IPS-15b (cell line): ENCODE results near the gene DDX56.
"Not testable (repeated sequence)": the region's sequence is repeated elsewhere in the genome, so short reads cannot be mapped to it uniquely, and the experiment has no call there.

Experiments
- H3K27me3 ChIP-seq: one replicate; pipeline ENCODE4 v1.6.1; 2013; ENCODE audit warnings: low read length; ENCODE audit not compliant: control insufficient read depth, insufficient read depth
- H3K36me3 ChIP-seq: one replicate; pipeline ENCODE4 v1.6.1; 2013; ENCODE audit warnings: low read length; ENCODE audit not compliant: control insufficient read depth, insufficient read depth
- H3K4me1 ChIP-seq: one replicate; pipeline ENCODE4 v1.6.1; 2013; ENCODE audit warnings: mild to moderate bottlenecking, low read length; ENCODE audit not compliant: control insufficient read depth, insufficient read depth
- H3K4me3 ChIP-seq: one replicate; pipeline ENCODE4 v1.5.1; 2013; ENCODE audit warnings: low read depth, low read length
- H3K9ac ChIP-seq: one replicate; pipeline ENCODE4 v1.6.1; 2013; ENCODE audit warnings: low read depth, mild to moderate bottlenecking, low read length
- H3K9me3 ChIP-seq: one replicate; pipeline ENCODE4 v1.6.1; 2013; ENCODE audit warnings: mild to moderate bottlenecking, low read length; ENCODE audit not compliant: control insufficient read depth, insufficient read depth

DDX56 gene

GRCh38 chr7:44552473-44553005 lies 21.2 kb downstream of the DDX56 start:
- not testable (repeated sequence) for H3K36me3 ChIP-seq, H3K4me3 ChIP-seq, H3K4me1 ChIP-seq, H3K9ac ChIP-seq, H3K27me3 ChIP-seq, H3K9me3 ChIP-seq

GRCh38 chr7:44549457-44549856 lies 24.3 kb downstream of the DDX56 start:
- H3K4me1 ChIP-seq = peaks cover 2% of the 10 kb centered on the region
- H3K9ac ChIP-seq = no peak overlapping the region
- H3K36me3 ChIP-seq = no peaks in the 10 kb centered on the region
- no peaks in the 10 kb centered on the region for H3K27me3 ChIP-seq
- no peaks in the 10 kb centered on the region for H3K9me3 ChIP-seq
- H3K4me3 ChIP-seq = no peak overlapping the region

- no peaks in the 10 kb centered on the region for H3K27me3 ChIP-seq
- H3K4me3 ChIP-seq = no peak overlapping the region
- peaks cover 2% of the 10 kb centered on the region for H3K4me1 ChIP-seq
- H3K9me3 ChIP-seq = no peaks in the 10 kb centered on the region
- no peak overlapping the region for H3K9ac ChIP-seq
- H3K36me3 ChIP-seq = no peaks in the 10 kb centered on the region
Measured at GRCh38 chr7:44548893-44549292, 24.8 kb downstream of the DDX56 start.

- Histone ChIP-seq H3K9me3 (no peaks in the 10 kb centered on the region), H3K9ac (no peak overlapping the region), H3K27me3 (no peaks in the 10 kb centered on the region), H3K4me1 (peaks cover 2% of the 10 kb centered on the region), H3K36me3 (no peaks in the 10 kb centered on the region), H3K4me3 (no peak overlapping the region)
Measured at GRCh38 chr7:44547536-44548231, 26.0 kb downstream of the DDX56 start.

- H3K4me3 ChIP-seq = no peak overlapping the region
- no peaks in the 10 kb centered on the region for H3K27me3 ChIP-seq
- no peaks in the 10 kb centered on the region for H3K36me3 ChIP-seq
- H3K4me1 ChIP-seq = no peaks in the 10 kb centered on the region
- no peaks in the 10 kb centered on the region for H3K9me3 ChIP-seq
- no peak overlapping the region for H3K9ac ChIP-seq
Measured at GRCh38 chr7:44541876-44542610, 31.7 kb downstream of the DDX56 start.

GRCh38 chr7:44541028-44541869 lies 32.5 kb downstream of the DDX56 start, which contains the start of gene NPC1L1:
Gene NPC1L1 (minus strand): TSS chr7:44541330. CDS start chr7:44541259, 71 bp downstream.
- no peaks in the 10 kb centered on the region for H3K27me3 ChIP-seq
- no peaks in the 10 kb centered on the region for H3K9me3 ChIP-seq
- H3K9ac ChIP-seq = no peak within 1 kb of the TSS
- H3K36me3 ChIP-seq = no peaks in the 10 kb centered on the region
- H3K4me1 ChIP-seq = no peaks in the 10 kb centered on the region
- no peak within 1 kb of the TSS for H3K4me3 ChIP-seq

GRCh38 chr7:44540592-44541027 lies 33.1 kb downstream of the DDX56 start:
- Histone ChIP-seq H3K9me3 (no peaks in the 10 kb centered on the region), H3K4me3 (no peak overlapping the region), H3K4me1 (no peaks in the 10 kb centered on the region), H3K9ac (no peak overlapping the region), H3K36me3 (no peaks in the 10 kb centered on the region), H3K27me3 (no peaks in the 10 kb centered on the region)

- H3K4me3 ChIP-seq = no peak overlapping the region
- no peaks in the 10 kb centered on the region for H3K9me3 ChIP-seq
- H3K36me3 ChIP-seq = no peaks in the 10 kb centered on the region
- no peaks in the 10 kb centered on the region for H3K27me3 ChIP-seq
- H3K4me1 ChIP-seq = no peaks in the 10 kb centered on the region
- no peak overlapping the region for H3K9ac ChIP-seq
Measured at GRCh38 chr7:44539669-44540506, 33.8 kb downstream of the DDX56 start.

GRCh38 chr7:44538798-44539668 lies 34.7 kb downstream of the DDX56 start:
- Histone ChIP-seq H3K9ac (no peak overlapping the region), H3K36me3 (no peaks in the 10 kb centered on the region)

GRCh38 chr7:44538093-44538797 lies 35.5 kb downstream of the DDX56 start:
- Histone ChIP-seq H3K4me1 (no peaks in the 10 kb centered on the region), H3K36me3 (no peaks in the 10 kb centered on the region), H3K4me3 (no peak overlapping the region), H3K9ac (no peak overlapping the region), H3K9me3 (no peaks in the 10 kb centered on the region), H3K27me3 (no peaks in the 10 kb centered on the region)

More at GRCh38 chr7:44538798-44539668, 34.7 kb downstream of the DDX56 start:
- H3K9me3 ChIP-seq = no peaks in the 10 kb centered on the region
- H3K27me3 ChIP-seq = no peaks in the 10 kb centered on the region
- no peaks in the 10 kb centered on the region for H3K4me1 ChIP-seq
- H3K4me3 ChIP-seq = no peak overlapping the region
